GM12801 (cell line): ENCODE measurements around the gene LTBP2.

Experiments used
- TF ChIP-seq, protein P1 (sequence below): IDR thresholded peaks from one replicate; pipeline ENCODE4 v1.5.1; 2011; ENCODE audit warnings: control low read depth; ENCODE audit not compliant: insufficient read length; ENCODE audit errors: extremely low read depth

Gene LTBP2

DNA sequence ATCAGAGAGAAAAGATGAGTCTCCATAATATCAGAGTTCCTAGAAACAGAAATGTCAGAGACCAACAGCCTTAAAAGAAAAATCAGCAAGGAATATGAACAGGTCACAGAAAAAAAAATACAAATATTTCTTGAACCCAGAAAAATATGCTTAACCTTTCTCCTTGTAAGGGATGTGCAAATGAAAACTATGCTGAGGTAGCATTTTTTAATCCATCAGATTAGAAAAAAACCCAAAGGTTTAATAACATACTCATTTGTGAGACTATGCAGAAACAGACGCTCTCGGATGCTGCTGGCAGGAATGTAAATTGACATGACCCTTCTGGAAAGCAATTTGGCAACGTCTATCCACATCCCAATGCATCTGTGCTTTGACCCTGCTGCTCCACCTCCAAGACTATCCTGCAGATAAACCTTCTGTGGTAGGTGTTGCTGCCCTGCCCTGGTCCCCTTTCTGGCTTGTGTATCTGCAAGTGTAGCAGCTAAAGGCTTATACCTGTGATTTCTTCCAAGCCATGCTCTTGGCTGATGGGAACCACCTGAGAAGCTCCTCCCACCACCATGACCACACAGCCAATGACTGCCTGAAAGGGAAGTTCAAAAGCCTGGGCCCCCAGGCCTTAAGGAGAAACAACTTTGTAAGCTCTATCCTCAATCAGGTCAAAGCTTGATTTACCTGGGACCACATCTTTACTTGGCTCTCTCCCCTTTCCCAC is 49.4 kb downstream of the LTBP2 start:
- TF ChIP-seq, protein P1, sequence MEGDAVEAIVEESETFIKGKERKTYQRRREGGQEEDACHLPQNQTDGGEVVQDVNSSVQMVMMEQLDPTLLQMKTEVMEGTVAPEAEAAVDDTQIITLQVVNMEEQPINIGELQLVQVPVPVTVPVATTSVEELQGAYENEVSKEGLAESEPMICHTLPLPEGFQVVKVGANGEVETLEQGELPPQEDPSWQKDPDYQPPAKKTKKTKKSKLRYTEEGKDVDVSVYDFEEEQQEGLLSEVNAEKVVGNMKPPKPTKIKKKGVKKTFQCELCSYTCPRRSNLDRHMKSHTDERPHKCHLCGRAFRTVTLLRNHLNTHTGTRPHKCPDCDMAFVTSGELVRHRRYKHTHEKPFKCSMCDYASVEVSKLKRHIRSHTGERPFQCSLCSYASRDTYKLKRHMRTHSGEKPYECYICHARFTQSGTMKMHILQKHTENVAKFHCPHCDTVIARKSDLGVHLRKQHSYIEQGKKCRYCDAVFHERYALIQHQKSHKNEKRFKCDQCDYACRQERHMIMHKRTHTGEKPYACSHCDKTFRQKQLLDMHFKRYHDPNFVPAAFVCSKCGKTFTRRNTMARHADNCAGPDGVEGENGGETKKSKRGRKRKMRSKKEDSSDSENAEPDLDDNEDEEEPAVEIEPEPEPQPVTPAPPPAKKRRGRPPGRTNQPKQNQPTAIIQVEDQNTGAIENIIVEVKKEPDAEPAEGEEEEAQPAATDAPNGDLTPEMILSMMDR: no peak

- TF ChIP-seq, protein P1: no peak
Measured at GRCh38 chr14:74558655-74559054, 53.4 kb downstream of the LTBP2 start.

- TF ChIP-seq, protein P1: no peak
Measured at GRCh38 chr14:74557691-74558090, 54.3 kb downstream of the LTBP2 start.

GRCh38 chr14:74555476-74556050 is 56.5 kb downstream of the LTBP2 start:
- TF ChIP-seq, protein P1: no peak

- TF ChIP-seq, protein P1: no peak
Measured at GRCh38 chr14:74554742-74555362, 57.2 kb downstream of the LTBP2 start.

DNA sequence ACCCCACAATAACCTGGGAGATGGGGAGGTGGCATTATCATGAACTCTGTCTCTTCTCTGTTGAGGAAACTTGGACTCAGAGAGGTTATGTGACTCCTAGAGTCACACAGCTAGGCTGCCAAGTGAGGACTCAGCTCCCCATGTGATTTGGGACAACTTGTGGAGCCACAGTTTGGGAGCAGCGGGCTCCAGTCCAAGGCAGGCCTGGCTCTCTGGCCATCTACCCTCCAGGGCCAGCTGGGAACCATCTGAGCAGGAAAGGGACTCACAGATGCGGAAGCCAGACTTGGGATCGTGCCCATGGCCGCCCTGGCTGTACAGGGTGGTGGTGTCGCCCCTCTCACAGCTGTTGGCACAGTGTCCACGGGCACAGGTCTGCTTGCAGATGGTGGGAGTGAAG is 59.4 kb downstream of the LTBP2 start:
- TF ChIP-seq, protein P1: no peak

DNA sequence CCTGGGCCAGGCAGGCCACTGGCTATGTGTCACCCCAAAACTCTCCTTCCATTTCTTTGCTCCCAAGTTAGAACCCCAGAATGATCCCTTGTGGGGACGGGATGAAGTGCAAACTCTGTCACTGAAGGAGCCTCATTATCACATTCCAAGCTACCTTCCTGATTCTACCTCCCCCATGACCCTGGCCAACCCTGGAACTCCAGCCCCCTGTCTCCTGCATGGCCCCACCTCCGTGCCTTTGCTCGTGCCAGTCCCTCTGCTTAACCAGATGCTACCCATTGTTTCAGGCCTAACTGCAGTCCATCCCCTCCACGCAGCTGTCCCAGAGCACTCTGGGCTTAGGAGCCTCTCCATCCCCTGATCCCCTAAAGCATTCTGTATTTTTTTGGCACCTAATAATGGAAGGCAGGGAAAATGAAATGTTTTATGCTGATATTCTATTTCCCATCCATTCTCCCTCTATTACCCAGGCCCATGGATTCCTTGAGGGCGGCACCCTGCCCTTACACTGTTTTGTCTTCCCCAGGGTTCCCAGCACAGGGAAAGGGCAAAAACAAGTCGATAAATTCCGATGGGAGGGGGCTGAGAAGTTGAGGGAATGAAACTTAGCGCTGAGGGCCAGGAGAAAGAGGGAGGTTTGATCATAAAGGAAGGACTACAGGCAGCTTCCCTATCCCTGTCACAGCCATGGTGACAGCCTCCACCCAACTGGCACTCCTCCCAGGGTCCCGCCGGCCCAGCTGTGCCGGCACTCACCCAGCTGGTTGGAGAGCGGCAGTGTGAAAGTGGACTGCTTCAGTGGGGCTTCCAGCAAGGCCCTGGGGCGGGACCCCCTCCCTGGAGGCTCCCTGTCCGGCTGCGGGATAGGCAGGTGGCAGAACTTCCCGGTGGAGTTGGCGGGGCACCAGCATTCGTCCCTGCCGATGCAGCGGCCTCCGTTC is 60.3 kb downstream of the LTBP2 start:
- TF ChIP-seq, protein P1: no peak
